T-helper 1 cell treated with Interleukin-12 subunit alpha and Interleukin-12 subunit beta and Interleukin-4 antibody, amounts not matched to agents 30 ng/mL and 1 ng/mL, for 36 hours (primary cell): ENCODE results near the gene ADAP1. TPM values are rescaled to one million over a fixed set of nuclear protein-coding genes. Genes with fewer than 3 reads are reported as not detected.

Experiments used
- intact Hi-C: fragments of 100-400 bp; cut with micrococcal nuclease; formaldehyde crosslinking; loops from one replicate; pipeline ENCODE4 v1.15.1; 2024
- total RNA-seq: library from RNA; stranded (reverse); gene quantifications from 2 replicates; pipeline ENCODE4 v1.2.3, GENCODE V29; 2022

The ADAP1 gene
- total RNA-seq, 1 donor from 2014 or later = 20.9 TPM

DNA sequence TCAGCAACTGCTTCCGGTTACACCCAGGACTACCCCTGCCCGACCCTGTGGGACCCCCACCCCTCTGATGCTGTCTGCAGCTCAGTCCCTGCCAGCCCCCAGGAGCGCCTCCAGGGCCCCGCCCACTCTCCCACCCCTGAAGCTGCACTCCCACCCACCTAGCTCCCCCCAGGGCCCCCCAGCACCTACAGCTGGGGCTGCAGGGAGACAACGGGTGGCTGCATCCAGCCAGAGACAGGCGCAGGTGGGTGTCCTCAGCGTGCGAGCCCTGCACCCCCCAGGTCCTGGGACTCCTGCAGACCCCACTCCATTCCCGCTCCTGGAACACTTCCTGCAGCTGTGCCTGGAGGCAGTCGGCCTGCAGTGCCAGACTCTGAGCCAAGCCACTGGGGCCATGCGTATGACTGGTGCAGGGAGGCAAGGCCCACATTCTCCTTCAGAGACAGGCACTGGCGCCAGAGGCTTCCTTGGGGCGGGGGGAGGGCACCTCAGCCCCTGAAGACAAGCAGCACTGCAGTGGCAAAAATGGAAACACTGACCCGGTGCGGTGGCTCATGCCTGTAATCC is 34.6 kb upstream of the ADAP1 start:
- intact Hi-C loops = no loop called here

DNA sequence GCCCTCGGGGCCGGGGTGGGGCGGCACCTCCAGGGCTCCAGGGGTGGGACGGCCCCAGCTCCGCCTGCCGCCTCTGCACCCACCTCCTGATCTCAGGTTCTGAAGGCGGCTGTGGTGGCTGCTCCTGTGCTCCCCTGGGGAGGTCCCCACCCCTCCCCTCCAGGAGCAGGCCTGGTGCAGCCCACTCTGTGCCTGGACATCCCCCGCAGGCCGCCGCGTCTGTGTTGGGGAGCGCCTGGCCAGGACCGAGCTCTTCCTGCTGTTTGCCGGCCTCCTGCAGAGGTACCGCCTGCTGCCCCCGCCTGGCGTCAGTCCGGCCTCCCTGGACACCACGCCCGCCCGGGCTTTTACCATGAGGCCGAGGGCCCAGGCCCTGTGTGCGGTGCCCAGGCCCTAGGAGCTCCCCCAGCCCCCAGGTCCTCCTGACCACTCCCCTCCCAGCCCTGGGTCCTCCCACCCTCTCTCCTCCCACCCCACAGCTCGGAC is 34.0 kb upstream of the ADAP1 start:
- intact Hi-C loops = no loop called here

GRCh38 chr7:987909-988308 is 33.4 kb upstream of the ADAP1 start:
- intact Hi-C loops = no loop called here

DNA sequence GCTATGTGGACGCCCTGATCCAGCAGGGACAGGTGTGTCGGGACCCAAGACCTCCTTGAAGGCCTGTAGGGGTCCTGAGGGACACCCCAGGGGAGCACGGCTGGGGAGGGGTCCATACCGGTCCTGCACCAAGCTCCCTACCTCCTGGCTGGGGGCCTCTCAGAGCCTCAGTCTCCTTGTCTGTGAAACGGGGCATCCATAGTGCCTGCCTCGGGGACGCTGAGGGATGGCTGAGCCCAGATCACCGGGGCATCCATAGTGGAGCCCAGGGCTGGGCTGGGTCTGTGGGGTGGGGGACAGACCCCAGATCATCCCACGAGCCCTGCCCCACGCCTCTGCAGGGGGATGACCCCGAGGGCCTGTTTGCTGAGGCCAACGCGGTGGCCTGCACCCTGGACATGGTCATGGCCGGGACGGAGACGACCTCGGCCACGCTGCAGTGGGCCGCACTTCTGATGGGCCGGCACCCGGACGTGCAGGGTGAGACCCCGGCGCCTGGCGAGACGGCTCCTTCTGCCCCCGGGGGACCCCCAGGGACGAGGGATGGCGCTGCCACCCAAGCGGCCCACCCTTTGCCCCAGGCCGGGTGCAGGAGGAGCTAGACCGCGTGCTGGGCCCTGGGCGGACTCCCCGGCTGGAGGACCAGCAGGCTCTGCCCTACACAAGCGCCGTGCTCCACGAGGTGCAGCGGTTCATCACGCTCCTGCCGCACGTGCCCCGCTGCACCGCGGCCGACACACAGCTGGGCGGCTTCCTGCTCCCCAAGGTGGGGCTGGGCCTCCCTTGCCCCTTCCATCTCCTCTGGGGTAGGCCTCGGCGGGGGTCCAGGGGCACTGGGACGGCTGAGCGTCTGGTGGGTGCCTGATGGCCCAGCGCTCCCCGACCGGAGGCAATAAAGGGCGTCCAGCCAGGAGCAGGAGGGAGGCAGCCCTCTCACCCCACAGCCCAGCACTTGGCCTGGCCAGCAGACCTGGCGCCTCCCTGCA is 32.6 kb upstream of the ADAP1 start:
- intact Hi-C loops = no loop called here

DNA sequence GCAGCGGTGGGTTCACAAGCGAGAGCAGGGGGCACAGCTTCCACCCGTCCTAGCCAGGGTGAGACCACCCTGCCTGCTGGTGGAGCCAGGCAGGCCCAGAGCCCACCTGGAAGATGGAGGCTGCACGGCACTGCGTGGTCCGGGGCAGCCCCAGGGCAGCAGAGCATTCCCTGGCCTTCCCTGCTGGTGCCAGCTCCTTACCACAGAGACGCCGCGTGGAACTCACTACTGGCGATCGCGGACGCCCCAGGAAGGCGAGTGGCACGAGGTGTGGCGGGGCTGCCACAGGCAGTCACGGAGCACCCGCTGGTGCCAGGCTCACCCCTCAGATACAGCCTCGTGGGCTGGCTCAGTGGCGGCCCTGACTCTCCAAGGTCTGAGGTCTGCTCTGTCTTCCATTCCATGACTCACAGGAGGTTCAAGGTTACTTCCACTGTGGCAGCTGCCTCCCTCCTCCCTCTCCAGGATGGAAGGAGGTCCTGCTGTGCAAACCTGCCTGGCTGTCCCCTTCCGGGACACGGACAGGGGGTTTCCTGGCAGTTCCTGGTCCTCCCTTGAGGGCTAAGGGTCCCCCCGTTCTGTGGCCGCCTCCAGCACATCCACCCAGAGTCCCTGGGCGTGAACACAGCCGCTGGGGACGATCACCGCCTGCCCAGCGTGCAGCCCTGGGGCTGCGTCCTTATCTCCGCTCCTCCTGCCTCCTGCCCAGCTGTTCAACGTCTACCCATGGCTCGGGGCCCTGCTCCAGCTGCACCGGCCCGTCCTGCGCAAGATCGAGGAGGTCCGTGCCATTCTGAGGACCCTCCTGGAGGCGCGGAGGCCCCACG is 31.6 kb upstream of the ADAP1 start:
- intact Hi-C loops = no loop called here

DNA sequence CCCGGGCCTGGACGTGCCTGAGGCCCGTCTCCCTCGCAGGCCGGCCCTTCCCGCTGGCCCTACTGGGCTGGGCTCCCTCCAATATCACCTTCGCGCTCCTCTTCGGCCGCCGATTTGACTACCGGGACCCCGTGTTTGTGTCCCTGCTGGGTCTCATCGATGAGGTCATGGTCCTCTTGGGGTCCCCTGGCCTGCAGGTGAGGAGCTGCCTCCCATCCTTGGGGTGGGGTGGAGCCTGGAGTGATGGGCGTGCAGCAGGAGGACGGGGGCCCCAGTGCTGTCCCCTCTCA is 30.6 kb upstream of the ADAP1 start:
- intact Hi-C loops = no loop called here

DNA sequence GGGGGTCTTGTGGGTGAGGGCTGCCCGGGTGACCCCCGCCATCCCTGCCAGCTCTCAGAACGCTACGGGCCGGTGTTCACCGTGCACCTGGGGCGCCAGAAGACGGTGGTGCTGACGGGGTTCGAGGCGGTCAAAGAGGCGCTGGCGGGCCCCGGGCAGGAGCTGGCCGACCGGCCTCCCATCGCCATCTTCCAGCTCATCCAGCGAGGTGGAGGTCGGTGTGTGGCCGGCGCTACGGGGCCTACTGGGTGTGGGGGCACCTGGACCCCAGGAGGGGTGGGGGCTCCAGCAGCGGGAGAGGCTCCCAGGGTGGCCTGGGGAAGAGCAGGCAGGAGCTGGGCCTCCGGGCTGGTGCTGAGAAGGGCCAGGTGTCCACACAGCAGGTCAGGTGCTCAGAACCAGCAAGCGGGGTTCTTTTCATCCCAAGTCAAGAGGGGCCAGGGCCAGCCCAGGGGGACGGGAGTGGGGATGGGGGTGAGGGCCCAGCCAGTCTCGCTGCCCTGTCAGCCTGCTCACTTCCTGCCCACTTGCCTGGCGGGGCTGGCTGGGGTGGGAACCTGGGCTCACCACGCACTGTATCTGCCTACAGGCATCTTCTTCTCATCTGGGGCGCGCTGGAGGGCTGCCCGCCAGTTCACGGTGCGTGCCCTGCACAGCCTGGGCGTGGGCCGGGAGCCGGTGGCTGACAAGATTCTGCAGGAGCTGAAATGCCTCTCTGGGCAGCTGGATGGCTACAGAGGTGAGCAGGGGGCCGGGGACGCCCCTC is 30.1 kb upstream of the ADAP1 start:
- intact Hi-C loops = no loop called here

DNA sequence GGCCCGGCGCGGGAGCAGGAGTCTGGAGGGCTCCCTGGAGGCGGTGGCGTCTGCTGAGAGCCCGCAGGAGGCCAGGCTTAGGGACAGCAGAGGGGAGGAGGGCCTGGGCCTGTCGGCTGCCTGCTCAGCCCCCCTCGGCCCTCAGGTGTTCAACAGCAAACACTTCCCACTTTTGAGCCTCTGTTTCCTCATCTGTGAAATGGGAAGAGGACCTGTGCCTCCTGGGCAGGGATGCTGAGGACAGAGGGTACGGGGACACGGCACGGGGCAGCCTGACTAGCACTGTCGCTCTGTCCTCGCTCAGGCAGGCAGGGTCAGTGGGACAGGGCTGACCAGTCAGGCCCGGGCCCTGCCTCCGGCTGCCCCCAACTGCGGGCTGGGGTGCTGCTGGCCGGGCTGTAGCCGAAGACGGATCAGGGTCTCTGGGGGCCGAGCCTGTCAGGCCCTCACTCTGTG is 29.2 kb upstream of the ADAP1 start:
- intact Hi-C loops = no loop called here

DNA sequence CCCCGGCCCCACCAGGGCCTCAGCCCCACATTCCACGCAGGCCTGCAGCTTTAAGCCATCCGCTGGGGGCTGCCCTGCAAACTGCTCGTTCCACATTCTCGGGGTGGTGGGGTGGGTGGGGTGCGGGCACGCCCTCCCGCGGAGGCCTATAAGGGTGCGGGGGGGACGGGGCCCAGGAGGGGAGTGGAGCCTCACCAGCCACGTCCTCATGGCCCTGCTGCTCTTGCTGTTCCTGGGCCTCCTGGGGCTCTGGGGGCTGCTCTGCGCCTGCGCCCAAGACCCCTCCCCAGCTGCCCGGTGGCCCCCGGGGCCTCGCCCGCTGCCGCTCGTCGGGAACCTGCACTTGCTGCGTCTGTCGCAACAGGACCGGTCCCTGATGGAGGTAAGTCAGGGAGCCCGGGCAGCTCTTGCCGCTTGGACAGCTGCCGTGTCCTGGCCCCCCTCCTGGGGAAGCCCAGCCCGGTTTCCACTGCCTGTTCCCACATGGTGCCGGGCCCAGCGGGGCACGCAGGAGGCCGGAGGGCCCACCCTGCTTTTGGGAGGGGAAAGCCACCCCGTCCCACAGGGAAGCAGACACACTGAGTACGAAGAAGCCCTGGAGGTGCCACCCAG is 28.6 kb upstream of the ADAP1 start, which contains the start of gene CYP2W1:
TSS of gene CYP2W1 (plus strand) at position 178 of the 612 bp plus-strand sequence. CDS start at position 209, 31 bp downstream.
- intact Hi-C loops = no loop called here

DNA sequence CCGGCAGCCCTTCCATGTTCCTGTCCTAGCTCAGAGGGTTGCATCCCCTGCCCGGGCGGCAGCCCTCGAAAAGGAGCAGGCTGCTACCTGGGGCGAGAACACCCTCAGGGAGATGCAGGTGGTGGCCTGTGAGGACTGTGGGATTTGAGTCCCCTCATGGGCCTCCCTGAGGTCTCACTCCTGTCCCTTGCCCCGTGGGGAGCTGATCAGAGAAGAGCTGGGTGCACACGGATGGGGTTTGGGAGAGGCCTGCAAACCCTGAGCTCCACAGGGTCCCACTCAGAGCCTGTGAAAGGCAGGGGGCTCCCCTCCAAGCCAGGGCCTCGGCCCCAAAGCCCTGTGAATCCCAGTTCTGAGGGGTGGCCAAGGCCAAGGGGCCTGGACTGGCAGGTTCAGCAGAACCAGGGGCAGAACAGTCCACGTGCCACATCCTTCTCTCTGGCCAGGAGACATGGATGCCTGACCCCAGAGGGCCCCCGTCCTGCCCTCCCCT is 28.1 kb upstream of the ADAP1 start:
- intact Hi-C loops = no loop called here

DNA sequence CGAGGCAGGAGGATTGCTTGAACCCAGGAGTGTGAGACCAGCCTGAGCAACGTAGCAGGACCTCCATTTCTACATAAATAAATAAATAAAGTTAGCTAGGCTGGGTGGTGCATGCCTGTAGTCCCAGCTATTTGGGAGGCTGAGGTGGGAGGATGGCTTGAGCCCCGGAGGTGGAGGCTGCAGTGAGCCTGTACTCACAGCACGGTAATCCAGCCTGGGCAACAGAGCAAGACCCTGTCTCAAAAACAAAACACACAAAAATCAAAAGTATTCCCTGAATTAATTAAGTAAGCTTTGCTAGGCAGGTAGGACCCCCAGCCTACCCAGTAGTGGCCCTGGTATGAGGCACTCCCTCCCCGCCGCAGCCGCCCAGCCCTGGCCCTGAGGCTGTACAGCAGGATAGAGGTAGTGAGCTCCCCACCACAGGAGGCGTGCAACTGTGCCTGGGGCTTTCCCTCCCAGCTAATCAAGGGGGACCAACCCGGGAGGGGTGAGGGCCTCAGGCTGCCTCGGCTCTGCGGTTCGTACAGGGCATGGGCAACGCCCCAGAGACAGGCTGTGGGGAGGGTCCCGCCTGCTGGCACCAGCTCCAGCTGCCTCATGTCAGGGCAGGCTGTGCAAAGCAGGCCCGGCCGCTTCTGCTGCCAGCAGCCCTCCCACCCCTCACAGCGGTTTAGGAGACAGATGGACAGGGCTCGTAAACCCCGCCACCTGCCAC is 27.5 kb upstream of the ADAP1 start:
- intact Hi-C loops = no loop called here

DNA sequence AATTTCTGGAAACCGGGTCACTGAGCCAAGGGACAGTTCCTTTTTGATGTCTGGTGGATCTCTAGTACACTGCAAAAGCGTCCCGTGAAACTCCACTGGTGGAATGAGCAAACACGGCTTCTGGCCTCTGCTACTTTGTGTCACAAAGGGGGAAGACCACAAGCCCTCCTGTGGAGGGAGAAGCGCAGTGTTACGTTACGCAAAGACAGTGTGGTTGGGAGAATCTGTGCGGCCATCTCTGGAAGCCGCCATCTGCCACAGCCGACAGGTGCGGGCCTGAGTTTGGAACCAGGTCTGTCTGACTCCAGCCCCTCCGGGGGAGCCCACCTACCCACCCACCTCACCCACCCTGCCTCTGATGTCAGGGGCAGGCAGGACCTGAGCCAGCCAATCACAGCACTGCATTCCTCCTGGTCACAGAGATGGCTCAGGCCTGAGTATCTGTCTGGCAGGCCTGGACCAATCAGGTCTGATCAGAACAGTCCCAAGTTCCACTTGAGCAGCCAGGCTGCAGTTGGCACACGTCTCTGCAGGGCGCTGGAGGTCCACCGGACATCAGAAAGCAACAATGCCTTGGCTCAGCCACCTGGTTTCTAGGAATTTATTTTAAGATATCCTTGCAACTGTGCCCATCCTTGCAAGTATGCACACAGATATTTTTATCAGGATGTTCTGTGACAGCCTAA is 25.5 kb upstream of the ADAP1 start:
- intact Hi-C loops = no loop called here

DNA sequence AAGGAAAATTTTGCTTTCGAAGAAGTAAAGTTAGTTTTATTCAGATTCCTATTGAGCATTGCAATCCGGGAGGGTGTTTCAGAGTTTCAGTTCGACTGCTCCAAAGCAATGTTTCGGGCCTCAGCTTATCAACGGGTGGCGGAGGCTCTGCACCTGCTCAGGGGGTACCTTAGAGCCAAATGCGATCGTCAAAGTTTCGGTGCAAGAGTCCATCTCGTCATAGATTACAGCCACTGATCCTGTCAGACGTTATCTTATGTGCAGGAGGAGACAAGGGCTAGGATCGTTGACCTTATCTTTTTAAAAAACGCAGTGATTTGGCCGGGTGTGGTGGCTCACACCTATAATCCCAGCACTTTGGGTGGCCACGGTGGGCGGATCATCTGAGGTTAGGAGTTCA is 24.7 kb upstream of the ADAP1 start:
- intact Hi-C loops = no loop called here

DNA sequence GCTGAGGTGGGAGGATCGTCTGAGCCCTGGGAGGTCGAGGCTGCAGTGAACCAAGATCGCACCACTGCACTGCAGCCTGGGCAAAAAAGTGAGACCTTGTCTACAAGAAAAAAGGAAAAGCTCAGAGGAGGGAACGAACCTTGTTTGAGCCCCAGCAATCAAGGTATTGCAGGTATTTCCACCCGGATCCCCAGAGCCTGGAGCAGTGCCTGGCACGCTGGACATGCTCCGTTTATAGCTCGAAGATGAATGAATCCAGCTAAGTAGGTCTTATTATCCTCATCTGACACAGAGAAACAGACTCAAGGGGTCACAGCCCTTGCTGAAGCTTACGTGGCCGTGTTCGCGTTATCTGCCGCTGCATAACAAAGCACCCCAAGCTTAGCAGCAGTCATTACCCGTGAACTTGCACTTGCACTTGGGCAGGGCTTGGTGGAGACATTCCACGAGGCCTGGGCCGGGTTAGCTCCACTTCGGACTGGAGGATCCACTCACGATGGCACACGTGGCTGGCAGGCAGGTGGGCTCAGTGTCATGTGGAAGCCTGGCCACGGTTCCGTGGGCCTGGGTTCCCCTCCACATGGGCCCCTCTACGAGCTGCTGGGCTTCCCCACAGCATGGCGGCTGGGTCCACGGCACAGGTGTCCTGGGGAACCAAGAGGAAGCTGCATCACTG is 24.1 kb upstream of the ADAP1 start:
- intact Hi-C loops = no loop called here

DNA sequence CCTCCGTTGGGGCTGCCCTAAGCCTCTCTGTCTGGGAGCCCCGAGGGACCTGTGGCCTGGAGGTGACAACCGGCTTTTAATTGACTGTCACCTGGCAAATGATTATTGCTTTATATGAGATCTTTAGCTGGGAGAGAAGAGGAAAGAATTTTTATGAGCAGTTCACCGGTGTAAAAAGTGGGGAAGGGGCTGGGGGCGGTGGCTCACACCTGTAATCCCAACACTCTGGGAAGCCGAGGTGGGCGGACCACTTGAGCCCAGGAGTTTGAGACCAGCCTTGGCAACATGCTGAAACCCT is 23.5 kb upstream of the ADAP1 start:
- intact Hi-C loops = no loop called here

GRCh38 chr7:977326-978048 is 23.0 kb upstream of the ADAP1 start:
- intact Hi-C loops = no loop called here

GRCh38 chr7:976901-977325 is 22.4 kb upstream of the ADAP1 start:
- intact Hi-C loops = no loop called here
